ENCODE measurements around the gene IPO4.
A peak's percentile ranks its signal among the peaks of the same experiment; 100 is the strongest.
"Not testable (repeated sequence)": the region's sequence is repeated elsewhere in the genome, so short reads cannot be mapped to it uniquely, and the experiment has no call there.

The IPO4 gene

GRCh38 chr14:24215495-24216344 is 27.1 kb upstream of the IPO4 start, which contains the start of gene MDP1:
Gene MDP1 (minus strand): TSS chr14:24216066. CDS start chr14:24215955, 111 bp downstream.
- DNase-seq = peak; percentile 95

GRCh38 chr14:24213866-24214662 is 25.4 kb upstream of the IPO4 start:
- no peak for DNase-seq

- DNase-seq = peak; percentile 98
Measured at GRCh38 chr14:24212924-24213865, 24.6 kb upstream of the IPO4 start, which contains the start of gene CHMP4A. Gene CHMP4A (minus strand): TSS chr14:24213488. CDS start chr14:24213439, 49 bp downstream.

GRCh38 chr14:24211311-24211710 is 22.7 kb upstream of the IPO4 start:
- DNase-seq = no peak

GRCh38 chr14:24207625-24208024 is 19.0 kb upstream of the IPO4 start:
- no peak for DNase-seq

GRCh38 chr14:24207104-24207551 is 18.5 kb upstream of the IPO4 start:
- no peak for DNase-seq

- DNase-seq = no peak
Measured at GRCh38 chr14:24206260-24207103, 17.9 kb upstream of the IPO4 start.

- no peak for DNase-seq
Measured at GRCh38 chr14:24204163-24205146, 15.8 kb upstream of the IPO4 start.

- DNase-seq = not testable (repeated sequence)
Measured at GRCh38 chr14:24203249-24203886, 14.8 kb upstream of the IPO4 start.

- not testable (repeated sequence) for DNase-seq
Measured at GRCh38 chr14:24202538-24202937, 13.9 kb upstream of the IPO4 start.

- no peak for DNase-seq
Measured at GRCh38 chr14:24198814-24199524, 10.4 kb upstream of the IPO4 start.

- no peak for DNase-seq
Measured at GRCh38 chr14:24197056-24197450, 8.4 kb upstream of the IPO4 start.

GRCh38 chr14:24196071-24197055 is 7.7 kb upstream of the IPO4 start:
- DNase-seq = peak; percentile 69

- DNase-seq = peak; percentile 96
Measured at GRCh38 chr14:24195186-24196070, 6.8 kb upstream of the IPO4 start, which contains the start of gene TM9SF1. Gene TM9SF1 (minus strand): TSS chr14:24195441. CDS start chr14:24195019, 422 bp downstream.

GRCh38 chr14:24194873-24195185 is 6.2 kb upstream of the IPO4 start:
- DNase-seq = no peak

- DNase-seq = no peak
Measured at GRCh38 chr14:24194186-24194872, 5.7 kb upstream of the IPO4 start.
